ENCODE measurements around the gene IL5RA.

IL5RA gene

GRCh38 chr3:3107181-3107580 is 3.0 kb downstream of the IL5RA start:
- no peak for DNase-seq

- DNase-seq, result no peak
Measured at GRCh38 chr3:3105815-3106214, 4.4 kb downstream of the IL5RA start.

GRCh38 chr3:3105246-3105645 is 4.9 kb downstream of the IL5RA start:
- no peak for DNase-seq

- DNase-seq, result no peak
Measured at GRCh38 chr3:3102751-3103150, 7.4 kb downstream of the IL5RA start.

- DNase-seq, result no peak
Measured at GRCh38 chr3:3101660-3102458, 8.3 kb downstream of the IL5RA start.

DNA sequence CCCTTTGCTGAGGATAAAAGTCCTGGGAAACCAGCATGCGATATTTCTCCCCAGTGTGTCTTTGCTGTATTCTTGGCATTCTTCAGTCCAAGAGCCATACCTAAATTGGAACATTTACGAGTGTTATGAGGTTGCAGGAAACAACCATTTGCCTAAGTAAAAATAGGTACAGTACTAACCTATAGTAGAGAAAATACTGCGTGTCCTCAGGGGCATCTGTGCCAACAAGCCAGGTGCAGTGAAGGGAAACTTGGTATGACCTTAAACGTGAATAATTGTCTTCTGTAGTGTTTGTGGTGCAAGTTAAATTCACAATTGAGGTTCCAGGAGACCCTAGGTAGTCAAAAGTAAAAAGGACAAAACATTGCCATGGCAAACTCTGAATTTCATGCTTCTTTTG is 12.2 kb downstream of the IL5RA start:
- DNase-seq, result no peak

- no peak for DNase-seq
Measured at GRCh38 chr3:3089017-3089416, 21.2 kb downstream of the IL5RA start.

GRCh38 chr3:3087716-3088465 is 22.3 kb downstream of the IL5RA start:
- DNase-seq, result no peak

GRCh38 chr3:3087279-3087678 is 22.9 kb downstream of the IL5RA start:
- DNase-seq, result no peak

- DNase-seq, result no peak
Measured at GRCh38 chr3:3086239-3086638, 23.9 kb downstream of the IL5RA start.

GRCh38 chr3:3085782-3086181 is 24.4 kb downstream of the IL5RA start:
- no peak for DNase-seq

GRCh38 chr3:3084890-3085289 is 25.3 kb downstream of the IL5RA start:
- no peak for DNase-seq

- no peak for DNase-seq
Measured at GRCh38 chr3:3082234-3082924, 27.8 kb downstream of the IL5RA start.

GRCh38 chr3:3081381-3082233 is 28.6 kb downstream of the IL5RA start:
- DNase-seq, result no peak

DNA sequence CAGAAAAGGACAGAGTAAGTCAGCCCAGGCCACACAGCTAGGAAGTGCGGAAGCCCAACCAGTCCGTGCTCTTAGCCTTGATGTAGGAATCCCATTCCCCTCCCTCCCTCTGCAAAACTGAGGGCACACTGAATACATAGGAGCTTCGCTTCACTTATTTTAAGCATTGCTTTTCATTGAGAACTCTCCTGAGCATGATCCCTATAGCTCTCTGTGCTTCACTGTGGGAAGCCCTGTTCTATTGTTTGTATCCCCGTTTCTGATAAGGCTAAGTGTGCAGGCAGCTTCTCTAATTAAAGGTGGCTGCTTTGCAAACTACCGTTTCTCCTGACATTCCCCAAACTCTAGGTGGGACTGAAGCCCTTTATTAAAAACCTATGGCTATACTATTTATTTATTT is 29.9 kb downstream of the IL5RA start:
- no peak for DNase-seq

GRCh38 chr3:3074551-3075257 is 35.5 kb downstream of the IL5RA start:
- no peak for DNase-seq

GRCh38 chr3:3071136-3071535 is 39.0 kb downstream of the IL5RA start:
- no peak for DNase-seq

DNA sequence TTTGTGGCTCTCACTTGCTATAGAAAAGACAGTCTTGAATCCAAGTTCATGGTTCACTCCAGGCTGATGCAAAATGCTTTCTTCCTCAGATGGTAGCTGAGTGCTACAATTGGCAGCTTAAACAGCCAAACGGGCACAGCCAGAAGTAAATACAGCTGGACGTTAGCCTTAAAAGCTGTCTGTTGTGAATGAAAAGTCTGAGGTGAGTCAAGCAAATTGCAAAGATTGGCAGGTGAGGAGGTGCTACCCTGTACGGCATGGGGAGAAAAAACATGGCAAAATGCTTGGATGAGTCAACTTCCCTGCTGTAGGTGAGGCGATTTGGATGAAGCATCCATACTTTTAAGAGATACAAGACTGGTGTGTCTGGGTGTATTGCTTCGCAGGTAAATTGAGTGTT is 40.5 kb downstream of the IL5RA start:
- no peak for DNase-seq

- DNase-seq, result no peak
Measured at GRCh38 chr3:3068358-3068881, 41.8 kb downstream of the IL5RA start.

GRCh38 chr3:3066910-3067309 is 43.3 kb downstream of the IL5RA start:
- no peak for DNase-seq

- DNase-seq, result no peak
Measured at GRCh38 chr3:3066378-3066777, 43.8 kb downstream of the IL5RA start.

- no peak for DNase-seq
Measured at GRCh38 chr3:3065876-3066275, 44.3 kb downstream of the IL5RA start.
